GM19025 (cell line): ENCODE data around the gene METTL1.
"Not testable (repeated sequence)": the region's sequence is repeated elsewhere in the genome, so short reads cannot be mapped to it uniquely, and the experiment has no call there.

ENCODE experiments used
- ATAC-seq: cut with Tn5 transposase; IDR thresholded peaks from one replicate; pipeline ENCODE4 v1.9.1; 2021; ENCODE audit warnings: mild to moderate bottlenecking, low read depth, moderate library complexity; ENCODE audit not compliant: unreplicated experiment

Gene METTL1

DNA sequence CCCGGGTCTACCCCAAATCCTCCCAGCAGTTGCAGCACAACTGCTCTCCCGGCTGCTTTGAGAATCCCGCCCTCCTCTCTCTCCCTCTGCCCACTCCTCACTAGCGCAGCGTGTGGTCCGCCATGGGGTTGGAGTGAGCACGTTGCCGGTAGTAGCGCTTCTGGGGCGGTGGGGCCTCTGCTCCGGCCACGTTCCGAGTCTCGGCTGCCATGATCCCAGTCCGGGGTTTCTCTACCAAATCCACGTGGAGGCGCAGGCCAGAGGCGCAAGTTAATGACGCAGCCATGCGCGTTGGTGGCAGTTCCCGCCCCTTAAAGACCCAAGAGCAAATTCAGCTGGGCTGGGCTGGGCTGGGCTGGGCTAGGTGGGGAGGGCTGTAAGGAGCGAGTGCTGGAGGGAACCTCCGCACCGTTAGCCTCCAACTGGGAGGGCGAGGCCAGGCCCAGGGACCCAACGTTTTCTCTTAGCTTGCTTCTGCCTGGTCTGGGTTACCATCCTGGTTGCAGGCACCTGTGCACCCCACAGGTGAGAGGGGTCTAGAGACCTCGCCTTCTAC, at the start of gene METTL1:
METTL1 (minus strand) TSS at position 233 of the 556 bp plus-strand sequence; CDS start at position 211, 22 bp downstream.
- peak; percentile 77 for ATAC-seq

DNA sequence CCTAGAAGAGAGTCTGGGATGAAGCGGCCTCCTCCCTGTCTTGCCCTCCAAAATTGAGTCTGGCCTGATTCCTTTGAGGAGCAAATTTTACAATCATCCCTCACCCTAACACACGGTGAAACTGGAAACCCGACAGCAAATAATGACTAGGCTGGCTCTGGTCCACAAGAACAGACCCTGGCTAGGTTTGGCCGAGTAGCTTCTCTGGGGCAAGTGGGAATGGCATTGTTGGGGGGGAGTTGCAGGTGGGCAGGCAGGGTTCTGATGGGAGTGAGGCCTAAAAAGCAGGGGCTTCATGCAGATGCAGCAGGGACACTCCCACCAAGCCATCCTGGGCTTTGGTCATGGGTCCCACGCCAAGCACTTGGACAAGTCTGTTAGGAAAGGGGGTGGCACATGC, 49.1 kb upstream of the METTL1 start:
- not testable (repeated sequence) for ATAC-seq

- not testable (repeated sequence) for ATAC-seq
Observed at GRCh38 chr12:57820119-57820518, 48.2 kb upstream of the METTL1 start.

GRCh38 chr12:57817990-57818331, 46.1 kb upstream of the METTL1 start:
- ATAC-seq, result not testable (repeated sequence)

GRCh38 chr12:57817261-57817989, 45.5 kb upstream of the METTL1 start:
- no peak for ATAC-seq

GRCh38 chr12:57816855-57817151, 44.9 kb upstream of the METTL1 start:
- no peak for ATAC-seq

DNA sequence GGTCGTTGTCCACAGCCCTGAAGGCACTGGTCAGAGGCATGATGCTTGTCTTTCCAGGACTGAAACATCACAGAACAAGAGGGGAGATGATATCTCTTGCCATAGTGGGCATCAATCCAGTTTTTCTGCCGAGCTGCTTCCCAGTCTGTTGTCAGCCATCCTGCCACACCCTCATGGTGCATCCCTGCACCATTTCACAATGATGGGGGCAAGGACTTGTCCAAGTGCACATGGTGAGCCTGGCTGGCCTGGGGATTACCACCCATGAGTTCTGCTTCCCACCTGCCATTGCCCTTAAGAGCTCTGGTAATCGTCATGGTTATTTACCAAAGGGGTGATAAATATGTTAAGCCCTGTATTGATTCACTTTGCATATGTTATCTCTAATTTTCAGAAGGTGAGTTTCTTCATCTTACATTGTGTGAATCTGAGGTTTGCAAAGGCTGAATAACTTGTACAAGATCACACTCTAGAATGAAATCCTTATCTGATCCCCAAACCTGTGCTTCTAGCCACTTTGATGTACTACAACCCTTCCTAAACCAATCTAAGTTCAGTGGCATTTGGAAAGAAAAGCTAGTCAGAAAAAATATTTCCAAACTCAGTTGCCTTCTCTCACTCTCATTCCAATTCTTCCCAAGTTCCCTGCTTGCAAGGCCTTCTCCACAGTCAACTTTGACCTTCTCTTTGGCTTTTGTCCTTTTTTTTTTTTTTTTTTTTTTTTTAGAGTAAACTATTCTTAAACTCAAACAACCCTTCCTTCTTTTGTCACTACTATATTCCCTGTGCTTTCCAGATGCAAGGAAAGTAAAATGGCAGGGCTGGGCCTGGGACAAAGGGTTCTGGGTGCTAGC, 44.3 kb upstream of the METTL1 start:
- no peak for ATAC-seq

GRCh38 chr12:57815177-57816000, 43.5 kb upstream of the METTL1 start:
- ATAC-seq, result no peak

- no peak for ATAC-seq
Observed at GRCh38 chr12:57813971-57814772, 42.3 kb upstream of the METTL1 start.

DNA sequence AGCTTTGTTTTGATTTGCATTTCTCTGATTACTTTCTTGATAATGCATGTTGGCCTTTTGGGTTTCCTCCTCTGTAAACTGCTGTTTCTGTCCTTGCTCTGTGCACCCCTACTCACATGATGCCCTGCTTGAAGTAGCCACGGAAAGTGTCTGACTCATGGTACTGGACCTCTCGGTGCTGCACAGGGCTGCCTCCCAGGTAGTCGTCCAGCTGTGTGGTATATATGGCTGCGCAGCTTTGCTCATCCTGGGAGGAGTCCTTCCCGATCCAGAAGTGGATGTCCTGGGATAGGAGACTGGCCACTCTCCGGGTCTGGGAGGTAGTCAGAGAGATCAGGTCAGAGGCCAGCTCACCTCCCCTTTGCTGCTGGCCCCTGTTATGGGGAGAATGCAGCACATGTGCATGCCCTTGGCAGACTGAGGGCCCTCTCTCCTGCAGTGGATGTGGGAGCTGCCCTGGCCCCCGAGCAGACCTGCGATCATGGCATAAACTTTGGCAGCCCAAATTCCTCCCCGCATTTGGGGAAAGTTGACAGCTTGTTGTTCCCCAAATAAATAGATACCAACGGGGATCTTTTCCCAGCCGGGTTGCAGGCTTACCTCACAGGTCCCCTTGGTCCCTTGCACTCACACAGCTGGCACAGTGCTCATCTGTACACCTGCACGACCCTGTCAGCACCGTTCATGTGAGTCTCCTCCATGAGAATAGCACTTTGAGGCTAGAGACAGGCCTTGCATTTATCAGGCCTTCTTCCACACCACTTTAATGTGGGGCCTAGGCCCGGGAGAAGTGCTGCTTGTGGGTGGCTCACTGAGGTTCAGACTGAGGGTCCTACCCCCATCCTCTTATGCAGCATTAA, 41.4 kb upstream of the METTL1 start:
- ATAC-seq, result no peak

- no peak for ATAC-seq
Observed at GRCh38 chr12:57811028-57811755, 39.3 kb upstream of the METTL1 start.

DNA sequence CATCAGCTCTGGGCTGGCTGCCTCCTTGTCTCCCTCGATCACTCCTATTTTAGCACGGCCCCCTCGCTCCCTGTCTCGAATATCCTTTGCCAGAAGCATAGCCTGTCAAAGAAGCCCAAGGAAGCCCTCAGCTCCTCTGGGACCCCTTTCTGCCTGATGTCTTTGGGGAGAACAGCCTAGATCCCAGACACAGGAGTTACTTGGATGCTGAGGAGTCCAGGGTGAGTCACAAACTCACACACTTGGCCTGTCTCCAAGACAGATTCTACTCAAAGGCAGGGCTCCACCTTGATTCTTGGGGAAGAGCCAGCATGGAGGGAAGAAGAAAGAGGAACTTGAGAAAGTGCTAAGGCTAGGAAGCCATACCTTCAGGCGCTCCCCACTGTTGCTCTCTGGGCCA, 38.5 kb upstream of the METTL1 start:
- ATAC-seq, result no peak

DNA sequence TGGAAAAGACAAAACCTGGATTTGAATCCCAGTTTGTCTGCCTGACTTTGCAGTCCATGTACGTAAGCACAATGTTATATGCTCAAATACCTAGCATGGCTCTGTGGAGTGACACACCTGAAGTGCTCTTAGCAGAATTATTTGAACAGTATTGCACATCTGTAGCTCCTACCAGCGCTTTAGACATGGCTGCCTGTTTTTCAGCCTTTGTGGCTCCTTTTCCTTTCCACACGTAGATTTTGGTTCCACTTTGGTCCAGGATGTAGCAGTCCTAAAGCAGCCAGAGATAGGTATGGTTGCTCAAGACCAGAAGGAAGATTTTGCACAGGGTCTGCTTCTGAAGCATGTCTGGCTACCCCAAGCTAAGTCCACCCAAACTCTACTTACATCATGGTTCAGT, 37.5 kb upstream of the METTL1 start:
- no peak for ATAC-seq

DNA sequence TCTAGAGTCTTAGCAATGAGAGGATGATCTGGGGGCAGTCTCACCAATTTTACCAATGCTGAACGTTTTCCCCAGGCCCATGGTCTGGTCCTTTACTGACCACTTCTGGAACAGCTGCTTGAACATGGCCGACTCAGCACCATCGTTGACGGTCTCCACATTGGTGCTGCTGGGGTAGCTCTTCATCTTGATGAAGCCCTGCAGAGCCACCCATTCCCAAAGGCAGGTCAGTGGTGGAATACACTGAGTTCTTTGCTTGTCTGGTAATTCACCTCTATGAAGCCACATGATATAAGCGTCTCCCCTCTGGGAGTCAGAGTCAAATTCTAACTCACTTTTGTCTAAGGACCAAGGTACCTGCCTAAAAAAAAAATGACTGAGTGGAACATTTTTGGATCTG, 36.4 kb upstream of the METTL1 start:
- ATAC-seq, result no peak

- no peak for ATAC-seq
Observed at GRCh38 chr12:57807285-57807684, 35.4 kb upstream of the METTL1 start.

GRCh38 chr12:57806677-57807076, 34.8 kb upstream of the METTL1 start:
- ATAC-seq, result no peak

DNA sequence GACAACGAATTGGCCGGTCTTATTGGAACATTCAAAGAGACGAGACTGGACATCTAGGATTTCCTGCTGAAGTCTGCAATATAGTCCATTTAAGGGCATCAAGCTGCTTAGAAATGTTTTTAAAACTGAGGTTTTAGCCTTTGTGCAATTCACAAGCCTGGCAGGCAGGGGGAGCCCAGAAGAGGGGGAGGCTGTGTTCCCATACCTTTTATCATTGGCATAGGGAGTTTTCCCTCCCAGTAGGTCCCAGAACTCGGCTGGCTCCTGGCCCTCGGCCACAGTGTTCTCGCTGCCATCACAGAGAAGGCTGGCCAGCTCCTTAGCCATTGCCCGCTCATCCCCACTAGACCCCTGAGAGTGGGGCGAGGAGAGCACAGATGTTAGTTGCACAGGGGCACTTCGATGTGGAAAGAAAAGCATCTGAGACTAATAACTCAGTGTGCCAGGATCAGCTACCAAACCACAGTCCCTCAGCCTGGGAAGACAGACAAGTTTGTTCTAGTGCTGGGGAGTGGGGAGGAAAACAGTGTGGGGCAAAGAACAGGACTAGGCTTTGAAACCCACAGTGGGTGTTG, 31.5 kb upstream of the METTL1 start:
- no peak for ATAC-seq

DNA sequence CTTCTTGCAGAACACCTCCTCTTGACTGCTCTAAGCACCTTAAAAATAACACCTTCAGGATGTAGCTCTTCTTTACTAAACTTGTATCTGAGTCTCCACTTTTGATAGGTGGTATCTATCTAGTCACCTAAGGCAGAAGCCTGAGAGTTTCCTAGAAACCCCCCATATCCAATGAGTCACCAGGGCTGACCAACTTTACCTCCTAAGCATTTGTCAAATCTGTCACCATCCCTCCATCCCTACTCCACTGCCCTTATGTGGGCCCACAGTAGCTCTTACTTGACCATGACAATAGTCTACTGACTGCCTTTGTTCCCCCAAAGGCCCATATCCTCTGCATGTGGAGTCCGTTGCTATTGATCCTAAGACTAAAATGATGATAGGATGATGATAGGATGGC, 30.7 kb upstream of the METTL1 start:
- no peak for ATAC-seq
